Transverse colon (tissue), 4 donors: ENCODE measurements around the gene PLB1.

Experiments
- CTCF ChIP-seq, 5 experiments: fragments of 200-600 bp in 3 of 5; fragments of 450-650 bp in 2 of 5; sonication (generic) in 3 of 5; IDR thresholded peaks; 1 replicate in 2 of 5; 2 replicates in 3 of 5; pipeline ENCODE4 v1.5.1; 2016 to 2017; ENCODE audit warnings: antibody characterized with exemption in 5 of 5, inconsistent platforms in 3 of 5, mild to moderate bottlenecking in 2 of 5, moderate library complexity in 1 of 5
- POLR2A ChIP-seq: fragments of 450-650 bp; IDR thresholded peaks from one replicate; pipeline ENCODE4 v1.6.1; 2016; ENCODE audit warnings: antibody characterized with exemption, mild to moderate bottlenecking, moderate library complexity
- POLR2AphosphoS5 ChIP-seq, 3 donors: sonication (generic); formaldehyde crosslinking; IDR thresholded peaks; one replicate each; pipeline ENCODE4 v1.6.1; 2016; ENCODE audit warnings: antibody characterized with exemption in 3 of 3

- TF ChIP-seq CTCF (IDR thresholded peaks at IDR 0.05) (no peak), POLR2AphosphoS5 (IDR thresholded peaks at IDR 0.05) (no peak), POLR2A (no peak)
Observed at GRCh38 chr2:28588292-28588670, 92.4 kb downstream of the PLB1 start.
